H9 (cell line): ENCODE measurements around the gene CDKAL1. TPM values are rescaled to one million over a fixed set of nuclear protein-coding genes. Genes with fewer than 3 reads are reported as not detected.

ENCODE experiments used
- DNase-seq: peaks from one replicate; pipeline ENCODE4 v3.0.0-alpha.2; 2017
- H2AFZ ChIP-seq: one replicate; pipeline ENCODE4 v1.6.1; 2013; ENCODE audit warnings: mild to moderate bottlenecking, low read length, control low read depth, moderate library complexity
- H2AK5ac ChIP-seq: 2 replicates; pipeline ENCODE4 v1.6.1; 2013; ENCODE audit warnings: low read length, control low read depth, mixed read lengths; ENCODE audit not compliant: insufficient read length
- H2BK120ac ChIP-seq: one replicate; pipeline ENCODE4 v1.6.1; 2013; ENCODE audit warnings: low read depth, mild to moderate bottlenecking, low read length, control low read depth, inconsistent platforms; ENCODE audit not compliant: poor library complexity, severe bottlenecking
- H2BK12ac ChIP-seq: 2 replicates; pipeline ENCODE4 v1.6.1; 2013; ENCODE audit warnings: low read length, control low read depth, mixed read lengths, low read depth; ENCODE audit not compliant: insufficient read length
- H2BK15ac ChIP-seq: 2 replicates; pipeline ENCODE4 v1.6.1; 2013; ENCODE audit warnings: low read depth, low read length, control low read depth
- H2BK20ac ChIP-seq: one replicate; pipeline ENCODE4 v1.6.1; 2013; ENCODE audit warnings: low read depth, mild to moderate bottlenecking, low read length, control low read depth, inconsistent platforms; ENCODE audit not compliant: poor library complexity, severe bottlenecking
- H2BK5ac ChIP-seq: 2 replicates; pipeline ENCODE4 v1.6.1; 2013; ENCODE audit warnings: low read length, control low read depth, mixed read lengths; ENCODE audit not compliant: insufficient read length
- H3K14ac ChIP-seq: 2 replicates; pipeline ENCODE4 v1.6.1; 2013; ENCODE audit warnings: low read length, control low read depth; ENCODE audit not compliant: insufficient read depth
- H3K18ac ChIP-seq: 2 replicates; pipeline ENCODE4 v1.6.1; 2013; ENCODE audit warnings: low read depth, mild to moderate bottlenecking, mixed read lengths, low read length, control low read depth; ENCODE audit not compliant: insufficient read length
- H3K23ac ChIP-seq: 2 replicates; pipeline ENCODE4 v1.6.1; 2013; ENCODE audit warnings: low read length, control low read depth, mixed read lengths, low read depth; ENCODE audit not compliant: insufficient read length
- H3K23me2 ChIP-seq: 2 replicates; pipeline ENCODE4 v1.6.1; 2013; ENCODE audit warnings: low read depth, mild to moderate bottlenecking, mixed read lengths, low read length, control low read depth; ENCODE audit not compliant: insufficient read length, poor library complexity, severe bottlenecking
- H3K27ac ChIP-seq: 2 replicates; pipeline ENCODE4 v1.5.1; 2013; ENCODE audit warnings: low read length, control low read depth, mixed read lengths, low read depth; ENCODE audit not compliant: insufficient read length
- H3K27me3 ChIP-seq: 2 replicates; pipeline ENCODE4 v1.6.1; 2013; ENCODE audit warnings: low read length, control low read depth, inconsistent platforms; ENCODE audit not compliant: insufficient read depth
- H3K4ac ChIP-seq: 2 replicates; pipeline ENCODE4 v1.6.1; 2013; ENCODE audit warnings: low read depth, mild to moderate bottlenecking, control low read depth, inconsistent platforms, low read length, moderate library complexity
- H3K4me1 ChIP-seq: 2 replicates; pipeline ENCODE4 v1.6.1; 2013; ENCODE audit warnings: low read length, control low read depth, inconsistent platforms; ENCODE audit not compliant: insufficient read depth
- H3K4me2 ChIP-seq: 2 replicates; pipeline ENCODE4 v1.6.1; 2013; ENCODE audit warnings: low read length, control low read depth, mixed read lengths; ENCODE audit not compliant: insufficient read length, insufficient read depth
- H3K56ac ChIP-seq: 2 replicates; pipeline ENCODE4 v1.6.1; 2013; ENCODE audit warnings: low read depth, mild to moderate bottlenecking, mixed read lengths, low read length, control low read depth; ENCODE audit not compliant: insufficient read length
- H3K79me1 ChIP-seq: 2 replicates; pipeline ENCODE4 v1.6.1; 2013; ENCODE audit warnings: low read depth, mild to moderate bottlenecking, moderate library complexity, low read length, control low read depth, inconsistent platforms; ENCODE audit not compliant: insufficient read depth, poor library complexity, severe bottlenecking
- H3K79me2 ChIP-seq: 2 replicates; pipeline ENCODE4 v1.6.1; 2013; ENCODE audit warnings: low read length, control low read depth, inconsistent platforms; ENCODE audit not compliant: insufficient read depth
- H3K9ac ChIP-seq: 2 replicates; pipeline ENCODE4 v1.6.1; 2013; ENCODE audit warnings: low read length, control low read depth, mixed read lengths; ENCODE audit not compliant: insufficient read length; ENCODE audit errors: extremely low read depth
- H3K9me3 ChIP-seq: one replicate; pipeline ENCODE4 v1.6.1; 2013; ENCODE audit warnings: low read depth, low read length, inconsistent platforms; ENCODE audit not compliant: control insufficient read depth
- H3T11ph ChIP-seq: one replicate; pipeline ENCODE4 v1.6.1; 2013; ENCODE audit warnings: mild to moderate bottlenecking, low read length, control low read depth, inconsistent platforms
- H4K20me1 ChIP-seq: one replicate; pipeline ENCODE4 v1.6.1; 2013; ENCODE audit not compliant: control insufficient read depth, insufficient read length, insufficient read depth
- H4K5ac ChIP-seq: 2 replicates; pipeline ENCODE4 v1.6.1; 2013; ENCODE audit warnings: low read depth, mild to moderate bottlenecking, mixed read lengths, low read length, control low read depth; ENCODE audit not compliant: insufficient read length
- H4K8ac ChIP-seq: replicated peaks from 2 replicates; pipeline ENCODE4 v1.6.1; 2013; ENCODE audit warnings: low read length, control low read depth, mixed read lengths, low read depth; ENCODE audit not compliant: insufficient read length
- H4K91ac ChIP-seq: 2 replicates; pipeline ENCODE4 v1.6.1; 2013; ENCODE audit warnings: low read depth, mild to moderate bottlenecking, moderate library complexity, mixed read lengths, low read length, control low read depth; ENCODE audit not compliant: insufficient read length
- H3K27ac Mint-ChIP-seq, 3 experiments: 2 replicates in 2 of 3; 3 replicates in 1 of 3; pipeline ENCODE4 v1.8.0; 2020 to 2021; ENCODE audit warnings: mixed read lengths in 3 of 3, mild to moderate bottlenecking in 1 of 3, moderate library complexity in 1 of 3
- H3K27me3 Mint-ChIP-seq: 2 replicates; pipeline ENCODE4 v1.8.0; 2021; ENCODE audit warnings: low read depth, mild to moderate bottlenecking, moderate library complexity, mixed read lengths
- H3K36me3 Mint-ChIP-seq, 3 experiments: 2 replicates in 2 of 3; 3 replicates in 1 of 3; pipeline ENCODE4 v1.8.0; 2020 to 2021; ENCODE audit warnings: low read depth in 3 of 3, mixed read lengths in 3 of 3; ENCODE audit not compliant: insufficient read depth in 1 of 3
- H3K4me1 Mint-ChIP-seq, 2 experiments: 2 replicates each; pipeline ENCODE4 v1.8.0; 2020; ENCODE audit warnings: mixed read lengths in 2 of 2
- H3K4me3 Mint-ChIP-seq, 2 experiments: 2 replicates in 1 of 2; 3 replicates in 1 of 2; pipeline ENCODE4 v1.8.0; 2020 to 2021; ENCODE audit warnings: mild to moderate bottlenecking in 2 of 2, mixed read lengths in 2 of 2, moderate library complexity in 1 of 2
- H3K9me3 Mint-ChIP-seq, 2 experiments: 2 replicates in 1 of 2; 3 replicates in 1 of 2; pipeline ENCODE4 v1.8.0; 2020; ENCODE audit warnings: mild to moderate bottlenecking in 2 of 2, mixed read lengths in 2 of 2, moderate library complexity in 1 of 2
- WGBS: extraction: QIAGEN DNeasy Blood & Tissue Kit; methylation state at CpG from one replicate; pipeline ENCODE4 v1.1.7; 2013; ENCODE audit warnings: missing lambda C conversion rate, low lambda C conversion rate, mixed read lengths; ENCODE audit not compliant: insufficient read length; ENCODE audit errors: extremely low coverage; 5-methylcytosine and 5-hydroxymethylcytosine counted together
- total RNA-seq: library from RNA; stranded (reverse); gene quantifications from 2 replicates; pipeline ENCODE4 v1.2.1, GENCODE V29; 2021
- TF ChIP-seq, protein P1 (sequence below): fragments of 200-600 bp; sonication (generic); conservative IDR thresholded peaks from 3 replicates; pipeline ENCODE4 v1.8.0; 2021; ENCODE audit warnings: antibody characterized with exemption, mild to moderate bottlenecking

CDKAL1 gene
- total RNA-seq, 1 experiment from 2014 or later: 23.0 TPM

DNA sequence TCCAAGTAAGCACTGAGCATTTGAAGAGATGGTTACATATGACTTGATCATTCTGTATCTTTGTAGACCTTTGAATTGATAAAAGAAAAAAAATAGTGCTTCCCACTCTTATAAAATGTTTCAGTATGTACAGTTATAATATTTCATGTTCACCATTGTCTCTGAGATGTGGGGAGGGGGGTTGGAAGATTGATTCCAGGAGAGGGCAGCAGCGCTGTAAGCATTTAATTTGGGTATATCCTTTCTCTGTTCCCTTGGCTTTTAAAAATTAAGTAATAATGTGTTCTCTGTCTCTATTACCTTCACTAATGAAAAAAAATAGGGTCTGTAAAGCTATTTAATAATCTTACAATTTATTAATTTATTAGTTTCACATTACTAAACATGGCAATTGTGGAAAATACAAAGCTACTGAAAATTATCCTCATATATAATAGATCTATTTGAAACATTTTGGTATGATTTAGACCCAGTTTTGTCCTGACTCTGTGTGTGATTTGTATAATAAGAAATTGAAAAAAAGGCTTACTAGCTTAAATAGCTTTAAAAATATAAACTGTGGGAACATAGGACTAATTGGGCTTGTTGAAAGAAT lies 341.2 kb downstream of the CDKAL1 start:
- no peak overlapping the region for H3K4me2 ChIP-seq
- H3K4me1 Mint-ChIP-seq: peaks cover 61 to 63% of the 10 kb centered on the region in 2 experiments

More for the DNA sequence above, 341.2 kb downstream of the CDKAL1 start:
- Mint-ChIP-seq H3K4me3 (no peak overlapping the region), H3K27ac (peak overlapping the region in 1 of 3 experiments; percentile 85; a peak in 2 of 7 replicates), H3K9me3 (no peaks in the 10 kb centered on the region), H3K36me3 (no peaks in the 10 kb centered on the region), H3K27me3 (no peaks in the 10 kb centered on the region)
- Histone ChIP-seq H3K79me2 (no peaks in the 10 kb centered on the region), H3K79me1 (no peaks in the 10 kb centered on the region), H3K14ac (no peak overlapping the region), H2AK5ac (no peak overlapping the region), H2BK20ac (no peak overlapping the region), H2BK15ac (no peak overlapping the region), H3K9me3 (no peaks in the 10 kb centered on the region), H3K27ac (no peak overlapping the region), H3K9ac (no peak overlapping the region), H4K8ac (no peak overlapping the region), H3T11ph (no peak overlapping the region), H2BK5ac (no peak overlapping the region), H4K91ac (no peak overlapping the region), H2AFZ (no peak overlapping the region), H3K27me3 (no peaks in the 10 kb centered on the region), H3K4me1 (peaks cover 15% of the 10 kb centered on the region), H3K4ac (no peak overlapping the region), H3K56ac (no peak overlapping the region), H4K20me1 (no peaks in the 10 kb centered on the region), H2BK12ac (no peak overlapping the region), H2BK120ac (no peak overlapping the region), H3K23me2 (no peaks in the 10 kb centered on the region), H4K5ac (no peak overlapping the region), H3K23ac (no peak overlapping the region), H3K18ac (no peak overlapping the region)
- WGBS: no CpG with 5 or more reads among the region's 1 CpG
- TF ChIP-seq, protein P1, sequence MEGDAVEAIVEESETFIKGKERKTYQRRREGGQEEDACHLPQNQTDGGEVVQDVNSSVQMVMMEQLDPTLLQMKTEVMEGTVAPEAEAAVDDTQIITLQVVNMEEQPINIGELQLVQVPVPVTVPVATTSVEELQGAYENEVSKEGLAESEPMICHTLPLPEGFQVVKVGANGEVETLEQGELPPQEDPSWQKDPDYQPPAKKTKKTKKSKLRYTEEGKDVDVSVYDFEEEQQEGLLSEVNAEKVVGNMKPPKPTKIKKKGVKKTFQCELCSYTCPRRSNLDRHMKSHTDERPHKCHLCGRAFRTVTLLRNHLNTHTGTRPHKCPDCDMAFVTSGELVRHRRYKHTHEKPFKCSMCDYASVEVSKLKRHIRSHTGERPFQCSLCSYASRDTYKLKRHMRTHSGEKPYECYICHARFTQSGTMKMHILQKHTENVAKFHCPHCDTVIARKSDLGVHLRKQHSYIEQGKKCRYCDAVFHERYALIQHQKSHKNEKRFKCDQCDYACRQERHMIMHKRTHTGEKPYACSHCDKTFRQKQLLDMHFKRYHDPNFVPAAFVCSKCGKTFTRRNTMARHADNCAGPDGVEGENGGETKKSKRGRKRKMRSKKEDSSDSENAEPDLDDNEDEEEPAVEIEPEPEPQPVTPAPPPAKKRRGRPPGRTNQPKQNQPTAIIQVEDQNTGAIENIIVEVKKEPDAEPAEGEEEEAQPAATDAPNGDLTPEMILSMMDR: peak; percentile 55
- DNase-seq: no peak
